ENCODE data around the gene COX7A2.

The COX7A2 gene

GRCh38 chr6:75272145-75272840 lies 28.7 kb upstream of the COX7A2 start:
- no peak for DNase-seq
- intact Hi-C loops (cut with DNase I) = no loop called here

GRCh38 chr6:75268988-75269354 lies 25.4 kb upstream of the COX7A2 start:
- intact Hi-C loops (cut with DNase I) = no loop called here
- DNase-seq = no peak

DNA sequence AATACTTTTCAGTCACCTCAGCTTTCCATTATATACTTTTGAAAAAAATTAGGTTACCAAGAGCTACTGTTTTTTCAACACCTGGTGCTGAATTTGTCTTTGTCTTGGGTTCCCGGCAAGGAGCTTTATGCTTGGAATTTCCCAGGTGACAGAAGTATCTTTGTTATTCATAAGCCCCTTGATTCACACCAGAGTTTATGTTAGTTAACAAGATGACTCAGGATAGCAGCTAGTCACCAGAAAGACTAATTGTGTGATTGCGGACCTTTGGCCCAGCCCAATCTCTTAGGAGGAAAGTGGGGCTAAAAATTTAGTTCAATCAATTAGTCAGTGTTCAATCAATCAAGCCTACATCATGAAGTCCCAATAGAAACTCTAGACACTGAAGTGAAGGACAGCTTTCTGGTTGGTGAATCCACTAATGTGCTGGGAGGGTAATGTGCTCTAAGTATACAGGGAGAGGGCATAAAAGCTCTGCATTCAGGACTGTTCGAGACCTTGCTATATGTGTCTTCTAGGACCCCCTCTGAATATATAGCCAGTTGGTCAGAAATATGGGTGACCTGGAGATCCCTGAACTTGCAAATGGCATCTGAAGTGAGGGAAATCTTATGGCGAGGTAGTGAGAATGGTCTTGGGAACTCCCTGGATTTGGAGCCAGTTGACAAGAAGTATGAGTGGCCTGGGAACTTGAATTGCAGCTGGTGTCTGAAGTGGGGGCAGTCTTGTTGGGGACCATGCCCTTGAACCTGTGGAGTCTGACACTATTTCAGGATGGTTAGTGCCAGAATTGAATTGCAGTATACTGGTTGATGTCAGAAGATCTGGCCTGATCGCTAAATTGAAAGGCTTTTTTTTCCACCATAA lies 24.8 kb upstream of the COX7A2 start:
- intact Hi-C loops (cut with DNase I) = no loop called here
- peak in 1 of 10 donors; percentile 35 for DNase-seq

GRCh38 chr6:75267461-75267860 lies 23.9 kb upstream of the COX7A2 start:
- no peak for DNase-seq
- intact Hi-C loops (cut with DNase I) = no loop called here

DNA sequence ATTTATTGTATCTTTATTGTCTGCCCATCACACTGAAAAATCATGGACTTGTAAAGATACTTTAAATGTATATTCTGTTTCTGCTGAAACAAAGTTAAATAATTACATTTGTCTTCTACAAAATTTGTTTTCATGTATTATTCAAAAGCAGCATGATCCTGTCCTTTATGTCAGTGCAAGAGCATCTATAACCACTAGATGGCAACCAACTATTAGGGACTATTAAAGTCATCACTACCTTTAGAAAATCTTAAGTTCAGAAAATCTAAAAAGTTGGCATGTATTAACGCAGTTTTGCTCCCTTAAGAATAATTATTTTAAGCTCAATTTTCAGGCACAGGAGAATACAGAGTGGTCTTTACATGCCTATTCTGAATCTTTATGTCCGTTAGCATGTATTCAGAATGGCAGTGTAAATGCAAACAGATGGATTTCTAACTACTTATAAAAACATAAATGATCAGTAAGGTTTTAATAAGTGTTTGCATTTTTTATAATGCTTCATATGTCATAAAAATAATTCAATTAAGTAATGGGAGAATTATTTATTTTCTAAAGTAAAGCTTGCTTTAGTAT lies 23.2 kb upstream of the COX7A2 start:
- DNase-seq = no peak
- intact Hi-C loops (cut with DNase I) = loop anchor here (1.0 kb wide), 1 partner anchor 259 kb away; no protein-coding TSS in a partner anchor

DNA sequence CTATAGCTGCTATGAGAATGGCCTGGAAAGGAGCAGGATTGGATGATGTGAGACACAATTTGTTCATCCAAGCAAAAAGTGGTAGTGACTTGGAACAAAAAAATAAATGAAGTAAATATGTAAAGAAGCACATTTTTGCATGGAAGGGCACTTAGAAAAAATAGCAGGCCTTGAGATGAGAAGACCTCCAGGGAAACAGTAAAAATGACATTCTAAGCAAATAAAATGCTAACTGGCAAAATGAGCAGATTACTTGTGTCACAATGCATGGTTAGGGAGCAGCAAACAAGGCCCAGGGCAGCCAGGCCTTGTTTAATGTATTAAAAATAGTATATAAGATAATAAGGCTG lies 19.8 kb upstream of the COX7A2 start:
- intact Hi-C loops (cut with DNase I) = no loop called here
- no peak for DNase-seq

GRCh38 chr6:75262716-75263400 lies 19.3 kb upstream of the COX7A2 start:
- DNase-seq = no peak
- intact Hi-C loops (cut with DNase I) = no loop called here

GRCh38 chr6:75261299-75261698 lies 17.7 kb upstream of the COX7A2 start:
- intact Hi-C loops (cut with DNase I) = no loop called here
- no peak for DNase-seq

- intact Hi-C loops (cut with DNase I) = no loop called here
- DNase-seq = no peak
Observed at GRCh38 chr6:75257343-75258087, 13.9 kb upstream of the COX7A2 start.

GRCh38 chr6:75250552-75250951 lies 7.0 kb upstream of the COX7A2 start:
- intact Hi-C loops (cut with DNase I) = no loop called here
- no peak for DNase-seq

GRCh38 chr6:75249837-75250236 lies 6.2 kb upstream of the COX7A2 start:
- intact Hi-C loops (cut with DNase I) = no loop called here
- no peak for DNase-seq

GRCh38 chr6:75246386-75246785 lies 2.8 kb upstream of the COX7A2 start:
- intact Hi-C loops (cut with DNase I) = no loop called here
- DNase-seq = no peak

GRCh38 chr6:75244063-75244584 lies 523 bp upstream of the COX7A2 start:
- peak in 1 of 10 donors; percentile 10 for DNase-seq
- intact Hi-C loops (cut with DNase I) = no loop called here

GRCh38 chr6:75236630-75237029 lies 7.0 kb downstream of the COX7A2 start:
- intact Hi-C loops (cut with DNase I) = no loop called here
- no peak for DNase-seq

DNA sequence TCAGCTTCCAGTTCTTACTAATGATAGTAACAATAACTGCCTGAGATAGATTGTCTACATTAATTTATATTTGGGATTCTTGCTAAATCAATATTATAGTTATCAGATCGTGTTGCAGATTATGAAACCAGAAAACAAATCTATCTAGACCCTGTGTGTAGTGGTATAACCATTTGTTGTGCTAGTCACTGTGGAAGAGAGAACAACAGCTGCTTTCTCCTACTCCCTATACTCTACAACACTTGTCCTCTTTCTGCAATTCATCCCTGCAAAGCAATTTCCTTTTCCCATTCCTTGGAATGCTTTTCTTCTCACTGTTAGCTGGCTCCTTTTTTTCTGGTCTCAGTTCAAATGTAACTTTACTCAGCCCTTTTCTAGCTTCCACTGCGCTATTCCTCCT lies 8.3 kb downstream of the COX7A2 start:
- intact Hi-C loops (cut with DNase I) = no loop called here

DNA sequence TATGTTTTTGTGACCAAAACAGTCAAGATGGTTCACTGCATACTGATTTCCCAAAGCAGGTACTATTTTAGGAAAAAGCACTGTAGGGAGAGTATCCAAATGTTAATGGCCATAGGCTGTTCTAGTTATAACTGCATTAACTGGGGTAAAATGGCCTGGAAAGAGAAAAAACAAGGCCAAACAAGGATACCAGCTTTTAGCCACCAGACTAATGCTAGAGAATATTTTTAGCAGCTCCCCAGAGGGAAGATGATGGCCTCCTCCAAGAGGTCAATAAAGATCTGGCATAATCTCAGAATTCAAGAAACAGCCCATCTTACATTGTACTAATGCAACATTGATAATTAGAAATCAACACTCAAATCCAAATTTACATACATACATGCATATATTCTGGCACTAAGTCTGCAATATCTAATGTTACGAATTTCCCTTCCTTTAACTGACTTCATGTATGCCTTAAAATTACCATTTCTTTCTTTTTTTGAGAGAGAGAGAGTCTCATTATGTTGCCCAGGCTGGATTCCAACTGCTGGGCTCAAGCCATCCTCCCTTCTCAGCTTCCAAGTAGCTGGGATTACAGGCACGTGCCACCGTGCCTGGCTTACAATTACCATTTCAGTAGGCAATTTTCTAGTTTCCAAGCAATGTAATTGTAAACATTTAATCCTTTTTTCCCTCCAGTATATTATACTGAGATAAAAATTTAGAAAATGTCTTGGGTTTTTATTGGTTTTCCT lies 9.3 kb downstream of the COX7A2 start:
- intact Hi-C loops (cut with DNase I) = no loop called here

More for the DNA sequence above, 8.3 kb downstream of the COX7A2 start:
- DNase-seq = no peak

GRCh38 chr6:75233092-75233615 lies 10.4 kb downstream of the COX7A2 start:
- intact Hi-C loops (cut with DNase I) = no loop called here

More for the DNA sequence above, 9.3 kb downstream of the COX7A2 start:
- peak in 7 of 10 donors; percentile 21 to 87 (median 31) for DNase-seq

GRCh38 chr6:75230484-75231325 lies 12.9 kb downstream of the COX7A2 start:
- no peak for DNase-seq
- intact Hi-C loops (cut with DNase I) = no loop called here

More at GRCh38 chr6:75233092-75233615, 10.4 kb downstream of the COX7A2 start:
- no peak for DNase-seq
